ENCODE data around the gene PLXNB1.

Gene PLXNB1

DNA sequence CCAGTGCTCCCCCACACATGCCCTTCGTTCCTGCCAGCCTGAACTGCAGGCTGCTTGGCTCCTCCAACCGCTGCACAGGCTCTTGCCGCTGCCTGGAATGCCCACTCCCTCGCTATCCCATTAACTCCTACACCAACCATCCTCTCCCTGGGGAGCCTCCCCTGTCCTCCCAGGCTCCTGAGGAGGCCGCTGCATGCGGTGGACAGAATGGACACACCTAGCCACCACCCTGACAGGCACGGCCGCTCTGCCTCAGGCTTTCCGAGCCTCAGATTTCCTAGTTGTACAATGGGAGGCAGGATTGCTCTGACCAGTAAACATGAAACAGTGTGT lies 2.3 kb downstream of the PLXNB1 start:
- H3K4me3 ChIP-seq (replicated peaks; ENCODE audit: insufficient read depth, low read length): no peak overlapping the region
- DNase-seq (ENCODE audit: low read depth in 1 of 2, low spot score in 1 of 2): no peak
- H3K27ac ChIP-seq (replicated peaks): no peak overlapping the region
- H3K27me3 ChIP-seq (ENCODE audit: insufficient read depth, poor library complexity, severe bottlenecking): peaks cover 2% of the 10 kb centered on the region
- TF ChIP-seq, protein P1, sequence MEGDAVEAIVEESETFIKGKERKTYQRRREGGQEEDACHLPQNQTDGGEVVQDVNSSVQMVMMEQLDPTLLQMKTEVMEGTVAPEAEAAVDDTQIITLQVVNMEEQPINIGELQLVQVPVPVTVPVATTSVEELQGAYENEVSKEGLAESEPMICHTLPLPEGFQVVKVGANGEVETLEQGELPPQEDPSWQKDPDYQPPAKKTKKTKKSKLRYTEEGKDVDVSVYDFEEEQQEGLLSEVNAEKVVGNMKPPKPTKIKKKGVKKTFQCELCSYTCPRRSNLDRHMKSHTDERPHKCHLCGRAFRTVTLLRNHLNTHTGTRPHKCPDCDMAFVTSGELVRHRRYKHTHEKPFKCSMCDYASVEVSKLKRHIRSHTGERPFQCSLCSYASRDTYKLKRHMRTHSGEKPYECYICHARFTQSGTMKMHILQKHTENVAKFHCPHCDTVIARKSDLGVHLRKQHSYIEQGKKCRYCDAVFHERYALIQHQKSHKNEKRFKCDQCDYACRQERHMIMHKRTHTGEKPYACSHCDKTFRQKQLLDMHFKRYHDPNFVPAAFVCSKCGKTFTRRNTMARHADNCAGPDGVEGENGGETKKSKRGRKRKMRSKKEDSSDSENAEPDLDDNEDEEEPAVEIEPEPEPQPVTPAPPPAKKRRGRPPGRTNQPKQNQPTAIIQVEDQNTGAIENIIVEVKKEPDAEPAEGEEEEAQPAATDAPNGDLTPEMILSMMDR (IDR thresholded peaks at IDR 0.05; ENCODE audit: insufficient read depth, low read length): no peak
- TF ChIP-seq, protein P2, sequence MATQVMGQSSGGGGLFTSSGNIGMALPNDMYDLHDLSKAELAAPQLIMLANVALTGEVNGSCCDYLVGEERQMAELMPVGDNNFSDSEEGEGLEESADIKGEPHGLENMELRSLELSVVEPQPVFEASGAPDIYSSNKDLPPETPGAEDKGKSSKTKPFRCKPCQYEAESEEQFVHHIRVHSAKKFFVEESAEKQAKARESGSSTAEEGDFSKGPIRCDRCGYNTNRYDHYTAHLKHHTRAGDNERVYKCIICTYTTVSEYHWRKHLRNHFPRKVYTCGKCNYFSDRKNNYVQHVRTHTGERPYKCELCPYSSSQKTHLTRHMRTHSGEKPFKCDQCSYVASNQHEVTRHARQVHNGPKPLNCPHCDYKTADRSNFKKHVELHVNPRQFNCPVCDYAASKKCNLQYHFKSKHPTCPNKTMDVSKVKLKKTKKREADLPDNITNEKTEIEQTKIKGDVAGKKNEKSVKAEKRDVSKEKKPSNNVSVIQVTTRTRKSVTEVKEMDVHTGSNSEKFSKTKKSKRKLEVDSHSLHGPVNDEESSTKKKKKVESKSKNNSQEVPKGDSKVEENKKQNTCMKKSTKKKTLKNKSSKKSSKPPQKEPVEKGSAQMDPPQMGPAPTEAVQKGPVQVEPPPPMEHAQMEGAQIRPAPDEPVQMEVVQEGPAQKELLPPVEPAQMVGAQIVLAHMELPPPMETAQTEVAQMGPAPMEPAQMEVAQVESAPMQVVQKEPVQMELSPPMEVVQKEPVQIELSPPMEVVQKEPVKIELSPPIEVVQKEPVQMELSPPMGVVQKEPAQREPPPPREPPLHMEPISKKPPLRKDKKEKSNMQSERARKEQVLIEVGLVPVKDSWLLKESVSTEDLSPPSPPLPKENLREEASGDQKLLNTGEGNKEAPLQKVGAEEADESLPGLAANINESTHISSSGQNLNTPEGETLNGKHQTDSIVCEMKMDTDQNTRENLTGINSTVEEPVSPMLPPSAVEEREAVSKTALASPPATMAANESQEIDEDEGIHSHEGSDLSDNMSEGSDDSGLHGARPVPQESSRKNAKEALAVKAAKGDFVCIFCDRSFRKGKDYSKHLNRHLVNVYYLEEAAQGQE (IDR thresholded peaks at IDR 0.05; ENCODE audit: insufficient replicate concordance, low read depth): no peak
- TF ChIP-seq POLR2AphosphoS5 (IDR thresholded peaks at IDR 0.05; ENCODE audit: low read depth) (no peak), GABPA (IDR thresholded peaks at IDR 0.05; ENCODE audit: low read depth) (no peak), SPI1 (IDR thresholded peaks at IDR 0.05; ENCODE audit: borderline replicate concordance, low read depth) (no peak)

DNA sequence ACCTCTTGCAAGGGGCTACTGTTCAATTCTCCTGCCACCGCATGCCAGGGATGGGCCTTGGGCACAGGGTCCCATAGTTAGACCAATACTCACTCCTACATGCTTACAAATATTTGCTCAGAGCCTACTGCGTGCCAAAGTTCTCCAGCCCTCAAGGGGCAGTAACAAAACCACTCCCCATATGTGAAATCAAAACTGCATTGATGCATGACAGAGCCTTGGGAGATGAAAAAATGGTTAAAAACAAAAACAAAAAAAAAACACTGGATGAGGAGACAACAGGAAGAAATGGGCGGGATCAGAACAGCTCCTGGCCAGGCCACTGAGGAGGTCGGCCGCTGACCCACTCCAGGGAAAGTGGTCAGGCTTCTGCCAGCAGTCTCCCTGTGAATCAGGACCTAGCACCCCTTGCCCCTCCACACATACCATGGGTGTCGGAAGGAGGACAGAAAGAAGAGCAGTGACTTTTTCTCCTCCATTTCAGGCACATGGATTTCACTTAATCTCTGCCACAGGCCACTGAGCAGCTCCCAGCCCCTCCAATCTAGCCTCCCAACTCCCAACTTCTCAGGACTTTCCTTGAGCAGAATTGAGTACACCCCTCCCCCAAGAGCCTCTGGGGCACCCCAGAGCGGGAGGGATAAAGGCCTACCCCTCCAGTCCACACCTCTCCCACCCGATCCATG lies 2.8 kb downstream of the PLXNB1 start:
- no peak overlapping the region for H3K27ac ChIP-seq (replicated peaks)
- peaks cover 2% of the 10 kb centered on the region for H3K27me3 ChIP-seq (ENCODE audit: insufficient read depth, poor library complexity, severe bottlenecking)
- no peak overlapping the region for H3K4me3 ChIP-seq (replicated peaks; ENCODE audit: insufficient read depth, low read length)
- TF ChIP-seq POLR2AphosphoS5 (IDR thresholded peaks at IDR 0.05; ENCODE audit: low read depth) (no peak), SPI1 (IDR thresholded peaks at IDR 0.05; ENCODE audit: borderline replicate concordance, low read depth) (no peak), GABPA (IDR thresholded peaks at IDR 0.05; ENCODE audit: low read depth) (no peak)
- TF ChIP-seq, protein P2 (IDR thresholded peaks at IDR 0.05; ENCODE audit: insufficient replicate concordance, low read depth): no peak
- TF ChIP-seq, protein P1 (IDR thresholded peaks at IDR 0.05; ENCODE audit: insufficient read depth, low read length): no peak
- DNase-seq (ENCODE audit: low read depth in 1 of 2, low spot score in 1 of 2): no peak

- Histone ChIP-seq H3K27me3 (ENCODE audit: insufficient read depth, poor library complexity, severe bottlenecking) (peaks cover 2% of the 10 kb centered on the region), H3K4me3 (replicated peaks; ENCODE audit: insufficient read depth, low read length) (no peak overlapping the region), H3K27ac (replicated peaks) (no peak overlapping the region)
- DNase-seq (ENCODE audit: low read depth in 1 of 2, low spot score in 1 of 2): no peak
- TF ChIP-seq SPI1 (IDR thresholded peaks at IDR 0.05; ENCODE audit: borderline replicate concordance, low read depth): no peak
- TF ChIP-seq, protein P1 (IDR thresholded peaks at IDR 0.05; ENCODE audit: insufficient read depth, low read length): no peak
- TF ChIP-seq, protein P2 (IDR thresholded peaks at IDR 0.05; ENCODE audit: insufficient replicate concordance, low read depth): no peak
- TF ChIP-seq POLR2AphosphoS5 (IDR thresholded peaks at IDR 0.05; ENCODE audit: low read depth): no peak
- no peak for TF ChIP-seq GABPA (IDR thresholded peaks at IDR 0.05; ENCODE audit: low read depth)
These were observed 3.4 kb downstream of the PLXNB1 start for GRCh38 chr3:48426401-48426909.

Measured in HL-60 (cell line).